HT1080 (cell line): ENCODE data around the gene PRPSAP1. TPM values are rescaled to one million over a fixed set of nuclear protein-coding genes. Genes with fewer than 3 reads are reported as not detected.
"Not testable (repeated sequence)": the region's sequence is repeated elsewhere in the genome, so short reads cannot be mapped to it uniquely, and the experiment has no call there.

ENCODE experiments used
- DNase-seq: peaks from one replicate; pipeline ENCODE4 v3.0.0-alpha.2; 2015; ENCODE audit warnings: low read depth
- total RNA-seq: library from RNA; depleted of rRNA; stranded (reverse); fragments of >200 nt; shearing (Covaris generic); gene quantifications from 2 replicates; pipeline ENCODE4 v1.2.3, GENCODE V29; 2014

The PRPSAP1 gene
- total RNA-seq, 1 experiment from 2014 or later = 35.2 TPM

GRCh38 chr17:76360461-76360860 lies 6.7 kb upstream of the PRPSAP1 start:
- DNase-seq = no peak

GRCh38 chr17:76359776-76360175 lies 6.1 kb upstream of the PRPSAP1 start:
- DNase-seq = not testable (repeated sequence)

GRCh38 chr17:76359375-76359774 lies 5.7 kb upstream of the PRPSAP1 start:
- DNase-seq = no peak

- peak; percentile 17 for DNase-seq
Observed at GRCh38 chr17:76357597-76358158, 4.0 kb upstream of the PRPSAP1 start.

GRCh38 chr17:76356803-76357456 lies 3.2 kb upstream of the PRPSAP1 start:
- DNase-seq = no peak

- peak; percentile 36 for DNase-seq
Observed at GRCh38 chr17:76354747-76355310, 1.1 kb upstream of the PRPSAP1 start.

GRCh38 chr17:76354317-76354729 lies 607 bp upstream of the PRPSAP1 start:
- DNase-seq = no peak

- no peak for DNase-seq
Observed at GRCh38 chr17:76353004-76353598, 615 bp downstream of the PRPSAP1 start.

GRCh38 chr17:76351526-76352071 lies 2.1 kb downstream of the PRPSAP1 start:
- DNase-seq = no peak

- no peak for DNase-seq
Observed at GRCh38 chr17:76350463-76350862, 3.3 kb downstream of the PRPSAP1 start.

GRCh38 chr17:76346936-76347335 lies 6.8 kb downstream of the PRPSAP1 start:
- DNase-seq = not testable (repeated sequence)

GRCh38 chr17:76345377-76345974 lies 8.2 kb downstream of the PRPSAP1 start:
- DNase-seq = no peak

- DNase-seq = no peak
Observed at GRCh38 chr17:76343106-76343505, 10.6 kb downstream of the PRPSAP1 start.

- DNase-seq = no peak
Observed at GRCh38 chr17:76341301-76341700, 12.4 kb downstream of the PRPSAP1 start.

- DNase-seq = peak; percentile 21
Observed at GRCh38 chr17:76337413-76337777, 16.3 kb downstream of the PRPSAP1 start.

GRCh38 chr17:76336756-76337412 lies 16.8 kb downstream of the PRPSAP1 start:
- DNase-seq = no peak

GRCh38 chr17:76335716-76336381 lies 17.9 kb downstream of the PRPSAP1 start:
- DNase-seq = no peak

- DNase-seq = no peak
Observed at GRCh38 chr17:76333673-76334505, 19.8 kb downstream of the PRPSAP1 start.

GRCh38 chr17:76331083-76331482 lies 22.6 kb downstream of the PRPSAP1 start:
- no peak for DNase-seq

GRCh38 chr17:76329664-76330063 lies 24.1 kb downstream of the PRPSAP1 start:
- no peak for DNase-seq
